Gastroesophageal sphincter (tissue), 4 donors: Measurements from ENCODE around the gene CHRNB2. TPM values are rescaled to one million over a fixed set of nuclear protein-coding genes. Genes with fewer than 3 reads are reported as not detected.

ENCODE experiments used
- ATAC-seq: fragments of 150-250 bp; one replicate; pipeline ENCODE4 v1.9.1; 2016; ENCODE audit warnings: mild to moderate bottlenecking, moderate library complexity
- H3K27ac ChIP-seq, 4 donors: fragments of 200-600 bp; sonication (generic) in 3 of 4; 1 replicate in 3 of 4; 2 replicates in 1 of 4; pipeline ENCODE4 v1.5.1; 2016 to 2019
- H3K27me3 ChIP-seq: fragments of 200-600 bp; sonication (generic); one replicate; pipeline ENCODE4 v1.5.1; 2019
- H3K36me3 ChIP-seq, 2 donors: fragments of 200-600 bp; sonication (generic); one replicate each; pipeline ENCODE4 v1.5.1; 2019; ENCODE audit warnings: control low read depth in 1 of 2
- H3K4me1 ChIP-seq, 3 donors: fragments of 200-600 bp; sonication (generic); 1 replicate in 2 of 3; 2 replicates in 1 of 3; pipeline ENCODE4 v1.5.1; 2016 to 2019; ENCODE audit warnings: control low read depth in 2 of 3
- H3K4me3 ChIP-seq, 2 donors: fragments of 200-600 bp; sonication (generic); one replicate each; pipeline ENCODE4 v1.5.1; 2019; ENCODE audit warnings: mild to moderate bottlenecking in 1 of 2, moderate library complexity in 1 of 2
- H3K9me3 ChIP-seq, 3 donors: fragments of 200-600 bp; sonication (generic); one replicate each; pipeline ENCODE4 v1.5.1; 2017 to 2019; ENCODE audit warnings: control low read depth in 2 of 3
- CTCF ChIP-seq, 4 experiments: fragments of 200-600 bp in 2 of 4; fragments of 450-650 bp in 2 of 4; sonication (generic) in 1 of 4; IDR thresholded peaks; one replicate each; pipeline ENCODE4 v1.5.1; 2017 to 2019; ENCODE audit warnings: antibody characterized with exemption in 4 of 4, mild to moderate bottlenecking in 2 of 4, moderate library complexity in 2 of 4
- EP300 ChIP-seq: sonication (generic); formaldehyde crosslinking; IDR thresholded peaks from one replicate; pipeline ENCODE4 v1.6.1; 2017; ENCODE audit warnings: antibody characterized with exemption, mild to moderate bottlenecking
- POLR2A ChIP-seq, 2 donors: fragments of 450-650 bp; IDR thresholded peaks; one replicate each; pipeline ENCODE4 v1.6.1; 2017; ENCODE audit warnings: antibody characterized with exemption in 2 of 2, mild to moderate bottlenecking in 2 of 2, moderate library complexity in 1 of 2
- POLR2AphosphoS5 ChIP-seq: sonication (generic); formaldehyde crosslinking; IDR thresholded peaks from one replicate; pipeline ENCODE4 v1.6.1; 2017; ENCODE audit warnings: antibody characterized with exemption
- WGBS, 2 donors: methylation state at CpG; one replicate each; pipeline ENCODE4 v1.1.5; 2018; ENCODE audit warnings: low coverage in 1 of 2; 5-methylcytosine and 5-hydroxymethylcytosine counted together
- total RNA-seq, 4 donors: library from RNA; depleted of rRNA; stranded (reverse); fragments of >200 nt; gene quantifications; one replicate each; pipeline ENCODE4 v1.1.0, GENCODE V29; 2016

CHRNB2 gene
- total RNA-seq, 4 donors from 2014 or later: 0.08 to 0.45 (median 0.13) TPM; not detected in 1

GRCh38 chr1:154568157-154568815 is 708 bp downstream of the CHRNB2 start:
- H3K27me3 ChIP-seq: peaks cover 50% of the 10 kb centered on the region
- peaks cover 0 to 13% (median 6%) of the 10 kb centered on the region in 3 donors for H3K4me1 ChIP-seq
- TF ChIP-seq EP300: no peak
- TF ChIP-seq POLR2A (IDR thresholded peaks at IDR 0.05): no peak
- TF ChIP-seq POLR2AphosphoS5: no peak
- no peak for TF ChIP-seq CTCF (IDR thresholded peaks at IDR 0.05)
- H3K9me3 ChIP-seq: no peaks in the 10 kb centered on the region
- no peak overlapping the region for H3K27ac ChIP-seq
- no peaks in the 10 kb centered on the region for H3K36me3 ChIP-seq
- peak overlapping the region in 1 of 2 donors; percentile 20 for H3K4me3 ChIP-seq
- 30 to 54% methylated on average over 4 to 6 of the region's 17 CpGs for WGBS, 2 donors
- peak; percentile 12 for ATAC-seq

GRCh38 chr1:154571244-154571963 is 3.8 kb downstream of the CHRNB2 start:
- Histone ChIP-seq H3K36me3 (no peaks in the 10 kb centered on the region), H3K27me3 (peaks cover 50% of the 10 kb centered on the region), H3K9me3 (no peaks in the 10 kb centered on the region), H3K27ac (no peak overlapping the region), H3K4me3 (no peak overlapping the region), H3K4me1 (peaks cover 0 to 13% (median 6%) of the 10 kb centered on the region in 3 donors)
- ATAC-seq: no peak
- no peak for TF ChIP-seq POLR2A (IDR thresholded peaks at IDR 0.05)
- TF ChIP-seq CTCF (IDR thresholded peaks at IDR 0.05): no peak
- no peak for TF ChIP-seq EP300
- no peak for TF ChIP-seq POLR2AphosphoS5
- WGBS, 2 donors: 90 to 95% methylated on average over 16 to 31 of the region's 59 CpGs

GRCh38 chr1:154571964-154572288 is 4.3 kb downstream of the CHRNB2 start:
- Histone ChIP-seq H3K9me3 (no peaks in the 10 kb centered on the region), H3K36me3 (no peaks in the 10 kb centered on the region), H3K4me1 (peaks cover 0 to 13% (median 6%) of the 10 kb centered on the region in 3 donors), H3K27me3 (peaks cover 49% of the 10 kb centered on the region), H3K4me3 (no peak overlapping the region), H3K27ac (no peak overlapping the region)
- TF ChIP-seq POLR2AphosphoS5: no peak
- no peak for TF ChIP-seq CTCF (IDR thresholded peaks at IDR 0.05)
- TF ChIP-seq EP300: no peak
- TF ChIP-seq POLR2A (IDR thresholded peaks at IDR 0.05): no peak
- WGBS, 2 donors: 94 to 100% methylated on average over 5 to 6 of the region's 29 CpGs
- no peak for ATAC-seq

GRCh38 chr1:154572468-154573167 is 5.0 kb downstream of the CHRNB2 start:
- Histone ChIP-seq H3K4me3 (no peak overlapping the region), H3K27me3 (peaks cover 42% of the 10 kb centered on the region), H3K9me3 (no peaks in the 10 kb centered on the region), H3K4me1 (peaks cover 0 to 17% (median 8%) of the 10 kb centered on the region in 3 donors), H3K27ac (no peak overlapping the region), H3K36me3 (no peaks in the 10 kb centered on the region)
- TF ChIP-seq CTCF (IDR thresholded peaks at IDR 0.05): no peak
- no peak for TF ChIP-seq POLR2AphosphoS5
- TF ChIP-seq POLR2A (IDR thresholded peaks at IDR 0.05): no peak
- TF ChIP-seq EP300: no peak
- no peak for ATAC-seq
- 74 to 84% methylated on average over 3 of the region's 10 CpGs for WGBS, 2 donors
